ENCODE data around the gene NTN4.

DNA sequence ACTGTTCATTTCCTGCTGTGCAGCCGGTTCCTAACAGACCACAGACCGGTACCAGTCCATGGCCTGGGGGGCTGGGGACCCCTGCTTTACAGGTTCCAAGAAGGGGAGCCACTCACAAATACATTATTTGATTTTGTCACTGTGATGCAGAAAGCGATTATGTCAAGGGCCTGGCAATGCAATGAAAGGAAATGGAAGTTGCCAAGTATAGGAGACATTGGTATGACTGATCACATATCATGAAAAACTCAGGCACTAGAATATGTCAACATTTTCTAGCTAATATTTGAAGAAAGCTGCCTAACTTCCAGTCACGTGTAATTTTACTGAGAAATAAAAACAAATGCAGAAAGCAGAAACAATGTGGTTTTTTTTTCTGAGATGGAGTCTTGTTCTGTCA lies 170.4 kb downstream of the NTN4 start:
- TF ChIP-seq, protein P1, sequence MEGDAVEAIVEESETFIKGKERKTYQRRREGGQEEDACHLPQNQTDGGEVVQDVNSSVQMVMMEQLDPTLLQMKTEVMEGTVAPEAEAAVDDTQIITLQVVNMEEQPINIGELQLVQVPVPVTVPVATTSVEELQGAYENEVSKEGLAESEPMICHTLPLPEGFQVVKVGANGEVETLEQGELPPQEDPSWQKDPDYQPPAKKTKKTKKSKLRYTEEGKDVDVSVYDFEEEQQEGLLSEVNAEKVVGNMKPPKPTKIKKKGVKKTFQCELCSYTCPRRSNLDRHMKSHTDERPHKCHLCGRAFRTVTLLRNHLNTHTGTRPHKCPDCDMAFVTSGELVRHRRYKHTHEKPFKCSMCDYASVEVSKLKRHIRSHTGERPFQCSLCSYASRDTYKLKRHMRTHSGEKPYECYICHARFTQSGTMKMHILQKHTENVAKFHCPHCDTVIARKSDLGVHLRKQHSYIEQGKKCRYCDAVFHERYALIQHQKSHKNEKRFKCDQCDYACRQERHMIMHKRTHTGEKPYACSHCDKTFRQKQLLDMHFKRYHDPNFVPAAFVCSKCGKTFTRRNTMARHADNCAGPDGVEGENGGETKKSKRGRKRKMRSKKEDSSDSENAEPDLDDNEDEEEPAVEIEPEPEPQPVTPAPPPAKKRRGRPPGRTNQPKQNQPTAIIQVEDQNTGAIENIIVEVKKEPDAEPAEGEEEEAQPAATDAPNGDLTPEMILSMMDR (IDR thresholded peaks at IDR 0.05), result no peak
- TF ChIP-seq POLR2A (IDR thresholded peaks at IDR 0.05) (no peak), POLR2AphosphoS5 (IDR thresholded peaks at IDR 0.05) (no peak)

All from prostate gland (tissue), 2 donors.